B cell (primary cell): Measurements from ENCODE around the gene ANKS4B. TPM values are rescaled to one million over a fixed set of nuclear protein-coding genes. Genes with fewer than 3 reads are reported as not detected.

Experiments used
- ATAC-seq: fragments of 200-7000 bp; cut with Tn5 transposase; one replicate; pipeline ENCODE4 v1.10.0; 2021; ENCODE audit warnings: low read depth, mild to moderate bottlenecking, moderate number of reproducible peaks, moderate library complexity
- CTCF ChIA-PET: fragments of 350-600 bp; sonication (Branson Sonifier 250); formaldehyde crosslinking; loops from one replicate; lab custom pipeline; 2021; ENCODE audit warnings: antibody characterized with exemption, inconsistent platforms; lab: Charles Lee
- POLR2A ChIA-PET: fragments of 350-600 bp; sonication (Branson Sonifier 250); formaldehyde crosslinking; loops from one replicate; lab custom pipeline; 2021; ENCODE audit warnings: antibody characterized with exemption; lab: Charles Lee
- DNase-seq: peaks from one replicate; pipeline ENCODE4 v3.0.0; 2013
- H2AFZ ChIP-seq: 2 replicates; pipeline ENCODE4 v1.6.1; 2012; ENCODE audit warnings: mild to moderate bottlenecking, low read depth, low read length; ENCODE audit not compliant: insufficient read depth, poor library complexity, severe bottlenecking
- H3K27ac ChIP-seq, 2 donors: 1 replicate in 1 of 2; 2 replicates in 1 of 2; pipeline ENCODE4 v1.5.1; 2012 to 2013; ENCODE audit warnings: low read length in 2 of 2, mild to moderate bottlenecking in 2 of 2, moderate library complexity in 1 of 2
- H3K27me3 ChIP-seq, 4 experiments: fragments of 200-600 bp in 1 of 4; sonication (generic) in 1 of 4; replicated peaks in 1 of 4; 1 replicate in 2 of 4; 2 replicates in 2 of 4; pipeline versions ENCODE4 v1.6.1 to v1.7.0; 2013 to 2016; ENCODE audit warnings: low read length in 3 of 4, mild to moderate bottlenecking in 2 of 4, mixed read lengths in 1 of 4, moderate library complexity in 1 of 4; ENCODE audit not compliant: insufficient read depth in 4 of 4, control insufficient read depth in 3 of 4; ENCODE audit errors: control extremely low read depth in 1 of 4
- H3K36me3 ChIP-seq, 2 experiments: replicated peaks in 1 of 2; 1 replicate in 1 of 2; 2 replicates in 1 of 2; pipeline versions ENCODE4 v1.6.1 to v1.7.1; 2013; ENCODE audit warnings: low read length in 1 of 2; ENCODE audit not compliant: insufficient read depth in 2 of 2, control insufficient read depth in 1 of 2; ENCODE audit errors: control extremely low read depth in 1 of 2, extremely low read depth in 1 of 2
- H3K4me1 ChIP-seq, 2 donors: fragments of 200-600 bp in 1 of 2; sonication (generic) in 1 of 2; 1 replicate in 1 of 2; 2 replicates in 1 of 2; pipeline versions ENCODE4 v1.5.1 to v1.6.1; 2013 to 2017; ENCODE audit warnings: low read length in 2 of 2; ENCODE audit not compliant: control insufficient read depth in 2 of 2, insufficient read depth in 2 of 2
- H3K4me2 ChIP-seq: replicated peaks from 2 replicates; pipeline ENCODE3; 2012; ENCODE audit warnings: mild to moderate bottlenecking, low read depth, low read length; ENCODE audit not compliant: poor library complexity, severe bottlenecking
- H3K4me3 ChIP-seq, 5 experiments: fragments of 200-600 bp in 1 of 5; sonication (generic) in 1 of 5; 1 replicate in 3 of 5; 2 replicates in 2 of 5; pipeline versions ENCODE4 v1.5.1 to v1.7.0; 2011 to 2016; ENCODE audit warnings: low read length in 4 of 5, mild to moderate bottlenecking in 4 of 5, low read depth in 2 of 5, control low read depth in 1 of 5, moderate library complexity in 1 of 5; ENCODE audit not compliant: insufficient read depth in 1 of 5; ENCODE audit errors: control extremely low read depth in 1 of 5, extremely low read depth in 1 of 5
- H3K79me2 ChIP-seq: fragments of 200-600 bp; sonication (generic); one replicate; pipeline ENCODE4 v1.6.0; 2016; ENCODE audit warnings: low read length; ENCODE audit not compliant: control insufficient read depth, insufficient read depth
- H3K9ac ChIP-seq: fragments of 200-600 bp; sonication (generic); 2 replicates; pipeline ENCODE4 v1.6.1; 2017; ENCODE audit warnings: mild to moderate bottlenecking, low read length, moderate library complexity
- H3K9me3 ChIP-seq, 3 donors: one replicate each; pipeline versions ENCODE4 v1.6.1 to v1.7.1; 2013; ENCODE audit warnings: low read length in 2 of 3; ENCODE audit not compliant: control insufficient read depth in 2 of 3, insufficient read depth in 1 of 3; ENCODE audit errors: control extremely low read depth in 1 of 3
- H4K20me1 ChIP-seq: 2 replicates; pipeline ENCODE4 v1.6.0; 2012; ENCODE audit warnings: mild to moderate bottlenecking, low read length; ENCODE audit not compliant: insufficient read depth, control insufficient read depth, poor library complexity, severe bottlenecking
- H3K27ac Mint-ChIP-seq: one replicate; pipeline ENCODE4 v1.8.0; 2021; ENCODE audit warnings: mixed read lengths
- H3K27me3 Mint-ChIP-seq: one replicate; pipeline ENCODE4 v1.8.0; 2021; ENCODE audit warnings: mixed read lengths
- H3K4me1 Mint-ChIP-seq: one replicate; pipeline ENCODE4 v1.8.0; 2021; ENCODE audit warnings: mixed read lengths
- H3K4me3 Mint-ChIP-seq: one replicate; pipeline ENCODE4 v1.8.0; 2021; ENCODE audit warnings: mixed read lengths
- H3K9me3 Mint-ChIP-seq: one replicate; pipeline ENCODE4 v1.8.0; 2022; ENCODE audit warnings: mixed read lengths; ENCODE audit not compliant: insufficient read depth
- CTCF ChIP-seq: fragments of 200-600 bp; IDR thresholded peaks from one replicate; pipeline ENCODE4 v1.8.0; 2022; ENCODE audit warnings: antibody characterized with exemption, mild to moderate bottlenecking
- EZH2 ChIP-seq: IDR thresholded peaks from 2 replicates; pipeline ENCODE4 v1.6.1; 2012; ENCODE audit warnings: borderline replicate concordance, low read depth, mild to moderate bottlenecking, moderate library complexity, low read length; ENCODE audit not compliant: insufficient read depth, poor library complexity, severe bottlenecking
- WGBS: methylation state at CpG from one replicate; pipeline ENCODE4 v1.1.5; 2013; ENCODE audit warnings: missing lambda C conversion rate; ENCODE audit not compliant: insufficient coverage; 5-methylcytosine and 5-hydroxymethylcytosine counted together
- intact Hi-C: fragments of 100-400 bp; cut with micrococcal nuclease; formaldehyde crosslinking; loops from one replicate; pipeline ENCODE4 v1.10.0; 2022
- polyA plus RNA-seq: library from polyadenylated mRNA; depleted of rRNA; stranded (reverse); fragments of >200 nt; gene quantifications from 2 replicates; pipeline ENCODE4 v1.2.3, GENCODE V29; 2012
- total RNA-seq, 2 donors: library from RNA; stranded (reverse); fragments of 120-200 nt in 1 of 2; gene quantifications; 1 replicate in 1 of 2; 2 replicates in 1 of 2; pipeline versions ENCODE4 v1.2.3 to v1.2.4, GENCODE V29; 2013 to 2022

ANKS4B gene
- total and polyA plus RNA-seq, 2 donors (not counting 1 experiment from before 2014, with no cell fraction given) = not detected

DNA sequence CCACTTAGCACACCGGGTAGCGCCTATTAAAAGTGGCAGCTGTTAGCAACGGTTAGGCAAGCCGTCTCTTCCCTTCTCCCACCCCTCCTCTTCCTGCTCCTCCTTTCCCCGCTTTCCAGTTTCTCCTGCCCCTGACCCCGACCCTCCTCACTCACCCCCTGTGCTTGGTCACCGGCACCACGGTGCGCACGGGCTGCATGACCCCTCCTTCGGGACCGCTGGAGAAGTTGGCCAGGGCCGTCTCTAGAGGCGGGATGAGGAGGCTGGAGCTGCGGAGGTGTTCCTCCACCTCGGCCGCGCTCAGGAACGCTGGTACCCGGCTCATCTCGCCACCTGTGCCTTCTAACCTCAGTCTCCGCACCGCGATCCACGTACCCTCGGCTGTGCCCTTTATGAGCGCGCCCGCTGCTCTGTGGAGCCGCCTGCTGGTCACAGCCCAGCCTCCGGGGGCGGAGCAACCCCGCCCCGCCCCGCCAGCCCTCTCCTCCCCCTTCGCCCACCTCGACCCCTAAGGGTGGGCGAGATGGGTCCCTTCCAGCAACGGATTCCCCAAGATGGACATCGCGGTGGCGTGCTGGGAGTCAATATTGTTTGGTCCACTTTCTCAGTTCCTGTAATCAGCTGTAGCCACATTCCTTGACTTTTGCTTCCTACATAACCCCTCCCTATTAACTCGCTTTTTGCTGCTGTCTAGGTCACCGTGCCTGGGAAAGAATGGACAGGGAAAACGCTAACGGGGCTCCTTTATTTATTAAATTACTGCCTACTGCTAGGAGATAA lies 44.6 kb downstream of the ANKS4B start, which contains the start of gene CRYM:
Gene CRYM (minus strand): TSS at position 364 of the 780 bp plus-strand sequence. CDS start 39 bp downstream, at position 325.
- Histone ChIP-seq H3K27ac (no peak within 1 kb of the TSS), H3K9me3 (peaks cover 2 to 7% (median 2%) of the 10 kb centered on the region in 3 donors), H4K20me1 (no peaks in the 10 kb centered on the region), H3K4me3 (peak within 1 kb of the TSS in 4 of 5 experiments; percentile 46 to 68 (median 56)), H3K4me2 (peak within 1 kb of the TSS; percentile 93), H3K79me2 (peaks cover 7% of the 10 kb centered on the region), H3K27me3 (peaks cover 0 to 17% (median 5%) of the 10 kb centered on the region in 4 experiments), H3K9ac (peak within 1 kb of the TSS; percentile 64), H2AFZ (peak within 1 kb of the TSS; percentile 85), H3K36me3 (no peaks in the 10 kb centered on the region), H3K4me1 (peaks cover 34 to 36% of the 10 kb centered on the region in 2 donors)
- Mint-ChIP-seq H3K4me3 (peak within 1 kb of the TSS; percentile 87), H3K4me1 (peaks cover 39% of the 10 kb centered on the region), H3K9me3 (peaks cover 3% of the 10 kb centered on the region), H3K27ac (no peak within 1 kb of the TSS), H3K27me3 (peaks cover 17% of the 10 kb centered on the region)
- TF ChIP-seq EZH2 (no peak), CTCF (peak; percentile 94)
- POLR2A ChIA-PET = no interaction called here
- CTCF ChIA-PET = interaction anchor here (0.5 to 6.9 kb wide), 11 partner anchors 13 to 1757 kb away, joined by 3 to 65 read pairs (median 5); no protein-coding TSS in a partner anchor
- WGBS = 3% methylated on average over 37 of the region's 46 CpGs
- DNase-seq (peak; percentile 83), ATAC-seq (peak; percentile 95)
- intact Hi-C loops = loop anchor here (1.0 kb wide), 1 partner anchor 22 kb away; no protein-coding TSS in a partner anchor

- Histone ChIP-seq H3K27me3 (peaks cover 0 to 21% (median 9%) of the 10 kb centered on the region in 4 experiments), H3K4me1 (peaks cover 35 to 39% of the 10 kb centered on the region in 2 donors), H4K20me1 (no peaks in the 10 kb centered on the region), H3K9ac (no peak overlapping the region), H3K36me3 (no peaks in the 10 kb centered on the region), H2AFZ (no peak overlapping the region), H3K4me2 (no peak overlapping the region), H3K9me3 (peaks cover 2 to 7% (median 5%) of the 10 kb centered on the region in 3 donors), H3K79me2 (peaks cover 7% of the 10 kb centered on the region), H3K27ac (no peak overlapping the region), H3K4me3 (no peak overlapping the region)
- CTCF ChIA-PET = interaction anchor here (1.0 to 6.9 kb wide), 6 partner anchors 15 to 92 kb away, joined by 3 to 65 read pairs (median 8); no protein-coding TSS in a partner anchor
- POLR2A ChIA-PET = no interaction called here
- peaks cover 40% of the 10 kb centered on the region for H3K4me1 Mint-ChIP-seq
- no peak overlapping the region for H3K4me3 Mint-ChIP-seq
- WGBS = 92% methylated on average over 2 of the region's 2 CpGs
- no peak overlapping the region for H3K27ac Mint-ChIP-seq
- peaks cover 3% of the 10 kb centered on the region for H3K9me3 Mint-ChIP-seq
- no peak for TF ChIP-seq CTCF
- no peak for TF ChIP-seq EZH2
- H3K27me3 Mint-ChIP-seq = peaks cover 18% of the 10 kb centered on the region
- ATAC-seq (no peak), DNase-seq (no peak)
- intact Hi-C loops = no loop called here
Observed at GRCh38 chr16:21279501-21279900, 46.0 kb downstream of the ANKS4B start.
